Chondrocyte (in vitro differentiated cells): Measurements from ENCODE around the gene CSF3R. TPM values are rescaled to one million over a fixed set of nuclear protein-coding genes. Genes with fewer than 3 reads are reported as not detected.

Experiments
- DNase-seq: peaks from one replicate; pipeline ENCODE4 v3.0.0; 2021; ENCODE audit warnings: mixed read lengths, low spot score
- H3K27ac Mint-ChIP-seq: one replicate; pipeline ENCODE4 v1.8.0; 2021; ENCODE audit warnings: mild to moderate bottlenecking, moderate library complexity, mixed read lengths; ENCODE audit not compliant: unreplicated experiment
- H3K27me3 Mint-ChIP-seq: 2 replicates; pipeline ENCODE4 v1.8.0; 2021; ENCODE audit warnings: low read depth, mixed read lengths
- H3K36me3 Mint-ChIP-seq: 2 replicates; pipeline ENCODE4 v1.8.0; 2021; ENCODE audit warnings: low read depth, mixed read lengths
- H3K4me1 Mint-ChIP-seq: 2 replicates; pipeline ENCODE4 v1.8.0; 2021; ENCODE audit warnings: low read depth, mild to moderate bottlenecking, mixed read lengths
- H3K4me3 Mint-ChIP-seq: one replicate; pipeline ENCODE4 v1.8.0; 2021; ENCODE audit warnings: mild to moderate bottlenecking, moderate library complexity, mixed read lengths; ENCODE audit not compliant: unreplicated experiment
- H3K9me3 Mint-ChIP-seq: 2 replicates; pipeline ENCODE4 v1.8.0; 2021; ENCODE audit warnings: low read depth, mixed read lengths
- total RNA-seq: library from RNA; stranded (reverse); gene quantifications from 3 replicates; pipeline ENCODE4 v1.2.1, GENCODE V29; 2021
- TF ChIP-seq, protein P1 (sequence below): fragments of 200-600 bp; sonication (generic); IDR thresholded peaks from 2 replicates; pipeline ENCODE4 v1.5.0; 2021; ENCODE audit warnings: antibody characterized with exemption, mild to moderate bottlenecking, moderate library complexity

CSF3R gene
- total RNA-seq, 1 donor from 2014 or later = not detected

DNA sequence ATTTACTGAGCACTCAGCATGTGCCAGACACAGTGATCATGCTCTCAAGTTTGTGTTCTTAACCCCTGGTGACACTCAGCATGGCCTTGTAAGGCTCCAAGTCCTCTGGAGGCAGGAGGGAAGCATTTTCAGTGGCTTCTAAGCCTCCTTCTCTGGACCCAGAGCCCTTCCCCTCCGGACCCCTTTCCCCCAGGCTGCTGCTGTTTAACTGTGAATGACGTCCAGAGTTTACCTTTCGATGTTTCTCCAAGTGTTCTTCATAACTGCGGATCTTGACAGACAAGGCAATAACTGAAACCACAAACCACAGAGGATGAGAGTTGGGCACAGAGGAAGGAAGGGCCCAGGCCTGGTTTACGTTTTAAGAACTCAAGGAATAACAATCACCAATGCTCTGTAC is 25.0 kb downstream of the CSF3R start:
- Mint-ChIP-seq H3K27ac (no peak overlapping the region), H3K9me3 (no peaks in the 10 kb centered on the region), H3K4me1 (peaks cover 4% of the 10 kb centered on the region), H3K36me3 (peaks cover 24% of the 10 kb centered on the region), H3K4me3 (no peak overlapping the region), H3K27me3 (no peaks in the 10 kb centered on the region)
- no peak for DNase-seq
- TF ChIP-seq, protein P1, sequence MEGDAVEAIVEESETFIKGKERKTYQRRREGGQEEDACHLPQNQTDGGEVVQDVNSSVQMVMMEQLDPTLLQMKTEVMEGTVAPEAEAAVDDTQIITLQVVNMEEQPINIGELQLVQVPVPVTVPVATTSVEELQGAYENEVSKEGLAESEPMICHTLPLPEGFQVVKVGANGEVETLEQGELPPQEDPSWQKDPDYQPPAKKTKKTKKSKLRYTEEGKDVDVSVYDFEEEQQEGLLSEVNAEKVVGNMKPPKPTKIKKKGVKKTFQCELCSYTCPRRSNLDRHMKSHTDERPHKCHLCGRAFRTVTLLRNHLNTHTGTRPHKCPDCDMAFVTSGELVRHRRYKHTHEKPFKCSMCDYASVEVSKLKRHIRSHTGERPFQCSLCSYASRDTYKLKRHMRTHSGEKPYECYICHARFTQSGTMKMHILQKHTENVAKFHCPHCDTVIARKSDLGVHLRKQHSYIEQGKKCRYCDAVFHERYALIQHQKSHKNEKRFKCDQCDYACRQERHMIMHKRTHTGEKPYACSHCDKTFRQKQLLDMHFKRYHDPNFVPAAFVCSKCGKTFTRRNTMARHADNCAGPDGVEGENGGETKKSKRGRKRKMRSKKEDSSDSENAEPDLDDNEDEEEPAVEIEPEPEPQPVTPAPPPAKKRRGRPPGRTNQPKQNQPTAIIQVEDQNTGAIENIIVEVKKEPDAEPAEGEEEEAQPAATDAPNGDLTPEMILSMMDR = no peak

DNA sequence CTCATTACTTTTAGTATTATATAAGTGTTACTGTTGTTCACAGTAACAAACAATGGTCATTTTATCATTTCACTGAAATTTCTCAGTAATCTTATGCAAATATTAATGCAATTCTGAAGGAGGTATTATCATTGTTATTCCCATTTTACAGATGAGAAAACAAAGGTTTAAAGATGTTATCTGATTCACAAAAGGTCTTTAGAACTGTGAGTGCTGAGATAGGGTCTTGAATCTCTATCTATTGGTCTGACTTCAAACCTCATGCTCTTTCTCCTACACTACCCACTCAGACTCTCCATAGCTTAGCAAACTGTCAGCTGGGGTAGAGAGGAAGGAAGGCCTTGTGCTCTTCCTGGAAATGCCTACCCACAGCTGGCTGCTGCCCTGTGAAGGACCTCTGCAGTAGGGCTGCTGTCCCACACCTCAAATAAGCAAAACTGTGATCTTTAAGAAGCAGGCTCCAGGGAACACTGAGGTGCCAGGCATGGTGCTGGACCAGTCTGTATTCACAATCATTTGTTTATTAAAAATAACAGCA is 26.3 kb downstream of the CSF3R start:
- no peaks in the 10 kb centered on the region for H3K9me3 Mint-ChIP-seq
- TF ChIP-seq, protein P1 = no peak
- H3K4me3 Mint-ChIP-seq = no peak overlapping the region
- peaks cover 24% of the 10 kb centered on the region for H3K36me3 Mint-ChIP-seq
- no peaks in the 10 kb centered on the region for H3K27me3 Mint-ChIP-seq
- H3K4me1 Mint-ChIP-seq = peaks cover 2% of the 10 kb centered on the region
- H3K27ac Mint-ChIP-seq = no peak overlapping the region
- no peak for DNase-seq

DNA sequence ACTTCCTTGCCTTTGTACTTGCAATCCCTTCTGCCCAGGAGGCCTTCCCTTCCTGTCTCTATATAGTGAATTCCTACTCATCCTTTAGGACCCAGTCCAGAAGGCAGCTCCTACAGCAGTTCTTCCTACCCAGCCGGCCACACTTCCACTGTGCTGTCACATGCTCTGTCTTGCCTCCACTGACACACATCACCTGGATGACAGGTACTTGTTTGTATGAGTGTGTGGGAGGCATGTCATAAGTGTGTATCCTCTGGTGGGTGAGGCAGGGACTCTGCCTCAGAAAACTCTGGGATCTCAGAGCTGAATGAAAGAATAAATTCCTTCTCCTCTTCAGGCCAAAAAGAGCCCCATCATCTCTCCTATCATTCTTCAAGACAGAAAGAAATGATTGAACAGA is 27.3 kb downstream of the CSF3R start:
- Mint-ChIP-seq H3K9me3 (no peaks in the 10 kb centered on the region), H3K36me3 (peaks cover 21% of the 10 kb centered on the region), H3K4me3 (no peak overlapping the region), H3K27me3 (no peaks in the 10 kb centered on the region), H3K27ac (no peak overlapping the region), H3K4me1 (peaks cover 9% of the 10 kb centered on the region)
- no peak for DNase-seq
- TF ChIP-seq, protein P1 = no peak

DNA sequence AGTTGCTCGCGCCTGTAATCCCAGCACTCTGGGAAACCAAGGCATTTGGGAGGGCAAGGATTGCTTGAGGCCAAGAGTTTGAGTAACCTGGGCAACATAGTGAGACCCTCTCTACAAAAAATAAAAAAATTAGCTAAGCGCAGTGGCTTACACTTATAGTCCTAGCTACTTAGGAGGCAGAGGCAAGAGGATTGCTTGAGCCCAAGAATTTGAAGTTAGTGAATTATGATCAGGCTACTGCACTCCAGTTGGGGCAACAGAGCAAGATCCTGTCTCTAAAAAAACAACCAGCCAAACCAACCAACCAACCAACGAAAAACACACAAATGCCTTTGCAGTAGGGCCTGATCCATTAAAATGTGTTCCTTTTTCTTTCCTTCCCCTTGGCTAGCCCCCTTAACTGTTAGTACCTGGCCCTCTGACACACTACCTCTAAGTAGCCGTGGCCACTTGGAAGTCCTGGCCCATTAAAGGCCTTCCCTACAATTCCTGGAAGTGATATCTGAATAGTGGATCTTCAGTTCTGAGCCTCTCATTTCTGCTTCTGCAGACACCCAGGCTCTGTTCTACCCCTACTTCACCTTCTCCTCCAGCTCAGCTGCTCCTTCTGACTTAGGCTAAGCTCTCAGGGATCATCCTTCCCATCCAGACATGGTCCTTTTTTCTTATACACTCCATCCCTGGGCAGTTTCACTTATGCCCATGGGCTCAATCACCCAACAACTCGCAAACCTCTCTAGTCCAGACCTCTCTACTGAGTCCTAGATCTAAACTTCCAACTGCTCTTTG is 28.9 kb downstream of the CSF3R start:
- Mint-ChIP-seq H3K4me3 (no peak overlapping the region), H3K9me3 (no peaks in the 10 kb centered on the region), H3K4me1 (peaks cover 20% of the 10 kb centered on the region), H3K27ac (no peak overlapping the region), H3K27me3 (no peaks in the 10 kb centered on the region), H3K36me3 (peaks cover 19% of the 10 kb centered on the region)
- DNase-seq = no peak
- TF ChIP-seq, protein P1 = no peak

DNA sequence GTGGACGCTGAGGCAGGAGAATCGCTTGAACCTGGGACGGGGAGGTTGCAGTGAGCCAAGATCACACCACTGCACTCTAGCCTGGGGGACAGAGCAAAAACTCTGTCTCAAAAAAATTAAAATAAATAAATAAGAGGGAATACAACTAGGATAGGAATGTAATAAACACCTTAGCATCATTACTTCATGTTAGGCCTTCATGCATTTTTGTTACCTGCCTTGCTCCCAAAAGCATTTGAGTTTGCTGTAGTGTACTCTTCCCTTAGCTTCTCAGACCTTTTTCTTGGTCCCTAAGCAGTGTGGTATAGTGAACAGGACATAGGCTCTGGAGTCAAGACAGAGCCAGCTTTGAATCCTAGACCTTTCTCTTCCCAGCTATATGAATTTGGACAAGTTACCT is 29.7 kb downstream of the CSF3R start:
- no peak overlapping the region for H3K27ac Mint-ChIP-seq
- TF ChIP-seq, protein P1 = no peak
- H3K27me3 Mint-ChIP-seq = no peaks in the 10 kb centered on the region

More for the DNA sequence above, 29.7 kb downstream of the CSF3R start:
- Mint-ChIP-seq H3K4me3 (no peak overlapping the region), H3K4me1 (peaks cover 25% of the 10 kb centered on the region), H3K36me3 (peaks cover 16% of the 10 kb centered on the region), H3K9me3 (no peaks in the 10 kb centered on the region)
- no peak for DNase-seq
